Neural progenitor cell (in vitro differentiated cells): ENCODE results near the gene KLRC3. TPM values are rescaled to one million over a fixed set of nuclear protein-coding genes. Genes with fewer than 3 reads are reported as not detected.
"Not testable (repeated sequence)": the region's sequence is repeated elsewhere in the genome, so short reads cannot be mapped to it uniquely, and the experiment has no call there.

Experiments
- DNase-seq: peaks from one replicate; pipeline ENCODE4 v3.0.0-alpha.2; 2016; ENCODE audit warnings: low spot score
- H2AFZ ChIP-seq: fragments of 200-600 bp; sonication (generic); replicated peaks from 2 replicates; pipeline ENCODE4 v1.6.1; 2016; ENCODE audit warnings: antibody characterized with exemption
- H3F3A ChIP-seq: fragments of 200-600 bp; sonication (generic); 2 replicates; pipeline ENCODE4 v1.6.1; 2016; ENCODE audit warnings: antibody characterized with exemption, low read depth
- H3K27ac ChIP-seq: fragments of 200-600 bp; sonication (generic); 2 replicates; pipeline ENCODE4 v1.5.1; 2016; ENCODE audit warnings: mild to moderate bottlenecking
- H3K27me3 ChIP-seq: fragments of 200-600 bp; sonication (generic); 2 replicates; pipeline ENCODE4 v1.6.1; 2016; ENCODE audit warnings: mild to moderate bottlenecking, moderate library complexity
- H3K36me3 ChIP-seq: fragments of 200-600 bp; sonication (generic); 2 replicates; pipeline ENCODE4 v1.5.1; 2016
- H3K4me1 ChIP-seq: fragments of 200-600 bp; sonication (generic); 2 replicates; pipeline ENCODE4 v1.6.1; 2016; ENCODE audit warnings: mixed run types
- H3K4me2 ChIP-seq: fragments of 200-600 bp; sonication (generic); 2 replicates; pipeline ENCODE4 v1.6.1; 2016
- H3K4me3 ChIP-seq: fragments of 200-600 bp; sonication (generic); 2 replicates; pipeline ENCODE4 v1.5.1; 2016
- H3K79me2 ChIP-seq: fragments of 200-600 bp; sonication (generic); 2 replicates; pipeline ENCODE4 v1.6.1; 2016; ENCODE audit warnings: low read depth
- H3K9ac ChIP-seq: fragments of 200-600 bp; sonication (generic); 2 replicates; pipeline ENCODE4 v1.6.1; 2016
- H3K9me3 ChIP-seq: fragments of 200-600 bp; sonication (generic); 2 replicates; pipeline ENCODE4 v1.5.1; 2016; ENCODE audit warnings: low read depth
- H4K20me1 ChIP-seq: fragments of 200-600 bp; sonication (generic); 2 replicates; pipeline ENCODE4 v1.6.1; 2016; ENCODE audit warnings: low read depth
- H3K27ac Mint-ChIP-seq: 3 replicates; pipeline ENCODE4 v1.8.0; 2021; ENCODE audit warnings: mixed read lengths
- H3K27me3 Mint-ChIP-seq: 2 replicates; pipeline ENCODE4 v1.8.0; 2022; ENCODE audit warnings: low read depth, mild to moderate bottlenecking, inconsistent platforms, moderate library complexity, mixed read lengths; ENCODE audit not compliant: insufficient read depth
- H3K36me3 Mint-ChIP-seq: 3 replicates; pipeline ENCODE4 v1.8.0; 2021; ENCODE audit warnings: mixed read lengths
- H3K4me1 Mint-ChIP-seq: 3 replicates; pipeline ENCODE4 v1.8.0; 2021; ENCODE audit warnings: mixed read lengths
- H3K4me3 Mint-ChIP-seq: 3 replicates; pipeline ENCODE4 v1.8.0; 2021; ENCODE audit warnings: mild to moderate bottlenecking, moderate library complexity, mixed read lengths
- H3K9me3 Mint-ChIP-seq: 3 replicates; pipeline ENCODE4 v1.8.0; 2020; ENCODE audit warnings: mixed read lengths
- CTCF ChIP-seq: fragments of 200-600 bp; sonication (generic); IDR thresholded peaks from 2 replicates; pipeline ENCODE4 v1.5.1; 2017; ENCODE audit warnings: antibody characterized with exemption, mild to moderate bottlenecking
- EZH2 ChIP-seq: fragments of 200-600 bp; sonication (generic); IDR thresholded peaks from 2 replicates; pipeline ENCODE4 v1.6.1; 2017; ENCODE audit warnings: antibody characterized with exemption, mild to moderate bottlenecking, moderate library complexity
- EZH2phosphoT487 ChIP-seq: fragments of 200-600 bp; sonication (generic); IDR thresholded peaks from 2 replicates; pipeline ENCODE4 v1.6.1; 2017; ENCODE audit warnings: antibody characterized with exemption
- total RNA-seq: library from RNA; depleted of rRNA; stranded (reverse); fragments of >200 nt; gene quantifications from 2 replicates; pipeline ENCODE4 v1.2.3, GENCODE V29; 2015; ENCODE audit warnings: low replicate concordance

KLRC3 gene
- total RNA-seq, 1 donor from 2014 or later: not detected

GRCh38 chr12:10395390-10395998 lies 24.9 kb downstream of the KLRC3 start:
- H3K9me3 ChIP-seq: no peaks in the 10 kb centered on the region
- H3K27me3 ChIP-seq: no peaks in the 10 kb centered on the region
- no peak overlapping the region for H3K4me2 ChIP-seq
- H3K27me3 Mint-ChIP-seq: no peaks in the 10 kb centered on the region
- H3K9ac ChIP-seq: no peak overlapping the region
- no peaks in the 10 kb centered on the region for H4K20me1 ChIP-seq
- peaks cover 2% of the 10 kb centered on the region for H3K4me1 Mint-ChIP-seq
- no peaks in the 10 kb centered on the region for H3K4me1 ChIP-seq
- no peaks in the 10 kb centered on the region for H3K36me3 ChIP-seq
- TF ChIP-seq EZH2: no peak
- no peak for TF ChIP-seq EZH2phosphoT487
- no peak for TF ChIP-seq CTCF
- H3F3A ChIP-seq: no peaks in the 10 kb centered on the region
- no peak overlapping the region for H3K27ac ChIP-seq
- H3K4me3 Mint-ChIP-seq: no peak overlapping the region
- no peaks in the 10 kb centered on the region for H3K9me3 Mint-ChIP-seq
- no peaks in the 10 kb centered on the region for H3K36me3 Mint-ChIP-seq
- H3K27ac Mint-ChIP-seq: no peak overlapping the region
- H2AFZ ChIP-seq: peak overlapping the region; percentile 1
- DNase-seq: no peak
- no peak overlapping the region for H3K4me3 ChIP-seq
- H3K79me2 ChIP-seq: no peaks in the 10 kb centered on the region

- H3K27me3 Mint-ChIP-seq, DNase-seq, H3K27ac ChIP-seq, H3K4me3 ChIP-seq, H2AFZ ChIP-seq, H3F3A ChIP-seq, H3K4me2 ChIP-seq, H3K27me3 ChIP-seq, H3K27ac Mint-ChIP-seq, H3K9me3 ChIP-seq, H3K79me2 ChIP-seq, H3K36me3 Mint-ChIP-seq, H3K9me3 Mint-ChIP-seq, H4K20me1 ChIP-seq, H3K4me1 Mint-ChIP-seq, H3K9ac ChIP-seq, H3K4me3 Mint-ChIP-seq, H3K4me1 ChIP-seq, H3K36me3 ChIP-seq: not testable (repeated sequence)
These were observed 25.8 kb downstream of the KLRC3 start for GRCh38 chr12:10394531-10395152.

- no peaks in the 10 kb centered on the region for H3K36me3 ChIP-seq
- no peaks in the 10 kb centered on the region for H3K27me3 ChIP-seq
- H3K4me3 ChIP-seq: no peak overlapping the region
- no peaks in the 10 kb centered on the region for H3K27me3 Mint-ChIP-seq
- no peak overlapping the region for H3K4me2 ChIP-seq
- H3K4me3 Mint-ChIP-seq: no peak overlapping the region
- H2AFZ ChIP-seq: no peak overlapping the region
- TF ChIP-seq EZH2phosphoT487 (no peak), EZH2 (no peak), CTCF (no peak)
- H3K9ac ChIP-seq: no peak overlapping the region
- peaks cover 2% of the 10 kb centered on the region for H3K4me1 Mint-ChIP-seq
- no peaks in the 10 kb centered on the region for H3K9me3 Mint-ChIP-seq
- no peaks in the 10 kb centered on the region for H4K20me1 ChIP-seq
- H3K36me3 Mint-ChIP-seq: no peaks in the 10 kb centered on the region
- no peak overlapping the region for H3K27ac Mint-ChIP-seq
- DNase-seq: no peak
- H3F3A ChIP-seq: no peaks in the 10 kb centered on the region
- H3K9me3 ChIP-seq: no peaks in the 10 kb centered on the region
- no peaks in the 10 kb centered on the region for H3K79me2 ChIP-seq
- no peak overlapping the region for H3K27ac ChIP-seq
- H3K4me1 ChIP-seq: no peaks in the 10 kb centered on the region
These were observed 27.1 kb downstream of the KLRC3 start for GRCh38 chr12:10393291-10393690.

GRCh38 chr12:10392394-10392930 lies 27.9 kb downstream of the KLRC3 start:
- H4K20me1 ChIP-seq: no peaks in the 10 kb centered on the region
- no peak overlapping the region for H3K4me3 ChIP-seq
- peak overlapping the region; percentile 4 for H2AFZ ChIP-seq
- no peaks in the 10 kb centered on the region for H3K36me3 ChIP-seq
- Mint-ChIP-seq H3K4me1 (peaks cover 2% of the 10 kb centered on the region), H3K9me3 (no peaks in the 10 kb centered on the region), H3K36me3 (no peaks in the 10 kb centered on the region), H3K27ac (no peak overlapping the region), H3K27me3 (no peaks in the 10 kb centered on the region), H3K4me3 (no peak overlapping the region)
- no peak for DNase-seq
- H3K27ac ChIP-seq: no peak overlapping the region
- H3K4me1 ChIP-seq: no peaks in the 10 kb centered on the region
- H3K27me3 ChIP-seq: no peaks in the 10 kb centered on the region
- TF ChIP-seq EZH2phosphoT487: no peak
- no peak for TF ChIP-seq CTCF
- TF ChIP-seq EZH2: no peak
- H3K9ac ChIP-seq: no peak overlapping the region
- no peak overlapping the region for H3K4me2 ChIP-seq
- H3F3A ChIP-seq: no peaks in the 10 kb centered on the region
- H3K9me3 ChIP-seq: no peaks in the 10 kb centered on the region
- H3K79me2 ChIP-seq: no peaks in the 10 kb centered on the region

- H3K4me1 ChIP-seq, H3K9me3 Mint-ChIP-seq, H3K4me3 ChIP-seq, H2AFZ ChIP-seq, H3K9ac ChIP-seq, H3K4me1 Mint-ChIP-seq, H3K27me3 ChIP-seq, H3K9me3 ChIP-seq, H3K27ac Mint-ChIP-seq, H3K79me2 ChIP-seq, H3K27ac ChIP-seq, H3K36me3 ChIP-seq, H3K36me3 Mint-ChIP-seq, DNase-seq, H3K4me3 Mint-ChIP-seq, H3F3A ChIP-seq, H4K20me1 ChIP-seq, H3K27me3 Mint-ChIP-seq, H3K4me2 ChIP-seq: not testable (repeated sequence)
These were observed 29.4 kb downstream of the KLRC3 start for GRCh38 chr12:10390991-10391390.
